Measurements from ENCODE around the gene CLECL1.
"Not testable (repeated sequence)": the region's sequence is repeated elsewhere in the genome, so short reads cannot be mapped to it uniquely, and the experiment has no call there.

The CLECL1 gene

DNA sequence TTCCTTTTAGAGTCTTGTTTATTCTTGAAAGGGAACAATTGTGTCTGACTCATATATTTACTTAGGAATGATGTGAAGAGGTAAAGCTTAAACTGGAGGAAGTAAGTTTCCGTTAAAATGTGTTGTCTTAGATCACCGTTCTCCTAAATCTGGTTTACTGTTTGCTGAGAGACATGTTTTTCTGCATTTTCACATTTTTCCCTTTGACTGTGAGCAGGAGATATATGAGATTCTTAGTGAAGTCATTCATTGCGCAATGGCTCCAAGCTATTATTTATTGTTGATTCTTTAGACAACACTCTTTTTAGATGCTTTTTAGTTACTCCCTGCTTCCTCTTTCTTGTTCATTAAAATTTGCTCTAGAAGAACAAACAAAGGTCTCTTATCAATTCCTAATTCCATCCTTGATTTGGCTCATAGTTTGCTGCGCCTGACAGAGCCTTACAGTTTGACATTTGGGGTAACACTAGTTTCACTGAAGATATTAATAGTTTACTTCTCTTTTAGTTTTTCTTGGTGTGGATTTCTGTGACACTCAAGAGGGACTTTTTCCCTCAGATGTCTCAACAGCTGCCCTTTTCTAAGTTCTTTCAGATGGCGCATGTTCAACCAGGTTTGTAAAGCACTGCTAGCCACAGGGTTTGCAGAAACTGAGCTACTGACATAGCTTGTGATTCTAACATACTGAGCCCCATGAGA, 11.4 kb downstream of the CLECL1 start:
- H3K4me3 ChIP-seq (ENCODE audit: low read length) = no peak overlapping the region
- TF ChIP-seq, protein P1, sequence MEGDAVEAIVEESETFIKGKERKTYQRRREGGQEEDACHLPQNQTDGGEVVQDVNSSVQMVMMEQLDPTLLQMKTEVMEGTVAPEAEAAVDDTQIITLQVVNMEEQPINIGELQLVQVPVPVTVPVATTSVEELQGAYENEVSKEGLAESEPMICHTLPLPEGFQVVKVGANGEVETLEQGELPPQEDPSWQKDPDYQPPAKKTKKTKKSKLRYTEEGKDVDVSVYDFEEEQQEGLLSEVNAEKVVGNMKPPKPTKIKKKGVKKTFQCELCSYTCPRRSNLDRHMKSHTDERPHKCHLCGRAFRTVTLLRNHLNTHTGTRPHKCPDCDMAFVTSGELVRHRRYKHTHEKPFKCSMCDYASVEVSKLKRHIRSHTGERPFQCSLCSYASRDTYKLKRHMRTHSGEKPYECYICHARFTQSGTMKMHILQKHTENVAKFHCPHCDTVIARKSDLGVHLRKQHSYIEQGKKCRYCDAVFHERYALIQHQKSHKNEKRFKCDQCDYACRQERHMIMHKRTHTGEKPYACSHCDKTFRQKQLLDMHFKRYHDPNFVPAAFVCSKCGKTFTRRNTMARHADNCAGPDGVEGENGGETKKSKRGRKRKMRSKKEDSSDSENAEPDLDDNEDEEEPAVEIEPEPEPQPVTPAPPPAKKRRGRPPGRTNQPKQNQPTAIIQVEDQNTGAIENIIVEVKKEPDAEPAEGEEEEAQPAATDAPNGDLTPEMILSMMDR (IDR thresholded peaks at IDR 0.05; ENCODE audit: insufficient read depth, low read depth, low read length, missing control alignments) = no peak
- DNase-seq (ENCODE audit: low read depth) = peak; percentile 82

DNA sequence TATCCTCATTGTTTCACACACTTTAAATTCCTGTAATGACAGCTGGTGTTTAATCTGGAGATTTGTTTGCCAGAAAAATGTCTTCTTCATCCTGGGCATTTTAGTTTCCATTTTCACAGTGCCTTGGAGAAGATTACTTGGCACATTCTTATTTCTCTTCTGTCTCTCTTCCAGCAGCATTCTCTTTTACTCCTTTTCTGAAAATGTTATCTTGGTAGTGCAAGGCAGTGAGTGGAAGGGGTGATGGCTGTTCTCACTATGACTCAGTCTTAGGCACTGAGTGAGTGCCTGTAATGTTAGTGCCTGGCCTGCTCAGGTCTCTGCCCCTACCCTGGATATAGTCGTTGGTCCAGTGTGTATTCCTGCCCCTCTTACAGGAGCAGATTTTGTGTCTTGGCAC, 13.1 kb downstream of the CLECL1 start:
- TF ChIP-seq, protein P1 (IDR thresholded peaks at IDR 0.05; ENCODE audit: insufficient read depth, low read depth, low read length, missing control alignments) = no peak
- DNase-seq (ENCODE audit: low read depth) = no peak
- no peak overlapping the region for H3K4me3 ChIP-seq (ENCODE audit: low read length)

DNA sequence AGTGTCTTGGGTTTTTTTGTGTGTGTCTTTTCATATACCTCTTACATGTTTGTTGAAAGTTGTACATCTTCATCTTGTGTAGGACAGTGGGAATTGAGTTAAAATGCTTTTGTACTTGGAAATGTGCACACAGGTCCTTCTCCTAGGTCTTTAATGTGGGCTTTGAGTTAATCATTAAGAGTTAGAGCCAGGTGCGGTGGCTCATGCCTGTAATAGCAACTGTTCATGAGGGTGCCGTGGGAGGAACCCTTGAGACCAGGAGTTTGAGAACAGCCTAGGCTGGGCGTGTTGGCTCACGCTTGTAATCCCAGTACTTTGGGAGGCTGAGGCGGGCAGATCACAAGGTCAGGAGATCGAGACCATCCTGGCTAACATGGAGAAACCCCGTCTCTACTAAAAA, 13.9 kb downstream of the CLECL1 start:
- DNase-seq (ENCODE audit: low read depth) = no peak
- H3K4me3 ChIP-seq (ENCODE audit: low read length) = no peak overlapping the region

DNA sequence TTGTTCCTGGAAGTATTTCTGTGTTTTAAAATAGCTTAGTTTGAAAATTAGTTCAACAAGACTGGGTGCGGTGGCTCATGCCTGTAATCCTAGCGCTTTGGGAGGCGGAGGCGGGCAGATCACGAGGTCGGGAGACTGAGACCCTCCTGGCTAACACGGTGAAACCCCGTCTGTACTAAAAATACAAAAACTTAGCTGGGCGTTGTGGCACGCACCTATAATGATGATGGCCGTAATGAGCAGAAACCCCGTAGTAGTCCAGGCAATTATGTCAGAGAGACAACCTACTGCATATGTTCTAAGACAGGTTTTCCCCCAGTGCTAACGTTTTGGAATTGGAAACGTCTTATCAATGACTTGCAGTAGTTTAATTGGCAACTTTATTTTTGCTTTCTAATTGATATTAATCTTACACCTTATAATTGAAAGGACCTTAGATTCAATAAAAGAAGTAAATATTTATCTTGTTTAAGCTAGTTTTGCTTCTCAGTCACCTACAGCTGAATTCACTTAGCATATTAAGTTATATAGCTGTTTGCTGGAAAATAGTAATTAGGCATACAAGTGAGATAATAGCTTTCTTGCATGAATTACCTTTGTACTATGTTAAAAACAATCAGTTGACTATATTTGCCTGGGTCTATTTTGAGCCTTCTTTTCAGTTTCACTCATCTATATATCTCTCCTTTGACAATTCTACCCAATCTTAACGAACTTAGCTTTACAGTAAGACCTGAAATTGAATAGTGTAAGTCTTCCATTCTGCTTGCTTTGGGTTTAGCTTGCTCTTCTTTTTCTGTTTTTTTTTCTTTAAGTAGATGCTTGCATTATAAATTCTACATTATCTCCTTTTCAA, 15.6 kb downstream of the CLECL1 start:
- TF ChIP-seq, protein P1 (IDR thresholded peaks at IDR 0.05; ENCODE audit: insufficient read depth, low read depth, low read length, missing control alignments) = no peak
- no peak for DNase-seq (ENCODE audit: low read depth)
- no peak overlapping the region for H3K4me3 ChIP-seq (ENCODE audit: low read length)

More for the DNA sequence above, 13.9 kb downstream of the CLECL1 start:
- TF ChIP-seq, protein P1 (IDR thresholded peaks at IDR 0.05; ENCODE audit: insufficient read depth, low read depth, low read length, missing control alignments) = no peak

DNA sequence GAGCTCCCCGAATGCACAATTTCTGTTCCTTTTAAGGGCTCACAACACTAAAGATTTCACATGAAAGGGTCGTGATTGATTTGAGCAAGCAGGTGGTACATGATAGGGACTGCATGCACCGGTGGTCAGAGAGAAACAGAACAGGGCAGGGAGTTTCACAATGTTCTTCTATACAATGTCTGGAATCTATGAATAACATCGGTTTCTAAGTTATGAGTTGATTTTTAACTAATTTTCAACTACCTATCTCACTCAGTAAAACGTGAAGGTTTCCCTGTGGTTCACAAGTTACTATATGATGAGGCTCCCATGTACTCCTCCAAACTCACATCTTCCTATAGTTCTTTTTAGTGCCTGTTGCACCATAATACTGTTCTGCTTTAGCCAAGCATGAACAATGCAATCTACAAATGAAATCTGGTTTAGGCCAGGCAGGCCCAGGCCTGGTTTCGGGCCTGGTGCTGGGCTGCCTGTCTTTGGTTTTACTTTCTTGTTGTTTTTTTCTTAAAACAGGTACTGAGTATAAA, 19.8 kb downstream of the CLECL1 start:
- DNase-seq (ENCODE audit: low read depth); H3K4me3 ChIP-seq (ENCODE audit: low read length): not testable (repeated sequence)

DNA sequence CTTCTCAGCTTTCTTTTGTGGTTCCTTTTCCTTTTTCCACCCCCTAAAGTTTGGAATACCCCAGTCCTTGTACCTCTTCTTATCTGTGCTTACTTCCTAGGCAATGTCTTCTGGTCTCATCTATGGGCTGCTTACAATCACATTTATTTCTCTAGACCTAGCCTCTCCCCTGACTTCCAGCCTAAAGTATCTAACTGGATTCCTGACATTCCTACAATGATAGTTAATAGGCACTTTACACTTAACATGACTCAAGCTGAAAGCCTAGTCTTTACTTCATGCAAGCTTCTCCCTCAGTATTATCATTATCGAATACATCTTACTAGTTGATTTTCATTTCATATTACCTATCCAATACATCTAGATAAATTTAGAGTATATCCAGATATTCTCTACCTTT, 21.2 kb downstream of the CLECL1 start:
- TF ChIP-seq, protein P1 (IDR thresholded peaks at IDR 0.05; ENCODE audit: insufficient read depth, low read depth, low read length, missing control alignments) = no peak
- peak; percentile 27 for DNase-seq (ENCODE audit: low read depth)
- H3K4me3 ChIP-seq (ENCODE audit: low read length) = no peak overlapping the region

DNA sequence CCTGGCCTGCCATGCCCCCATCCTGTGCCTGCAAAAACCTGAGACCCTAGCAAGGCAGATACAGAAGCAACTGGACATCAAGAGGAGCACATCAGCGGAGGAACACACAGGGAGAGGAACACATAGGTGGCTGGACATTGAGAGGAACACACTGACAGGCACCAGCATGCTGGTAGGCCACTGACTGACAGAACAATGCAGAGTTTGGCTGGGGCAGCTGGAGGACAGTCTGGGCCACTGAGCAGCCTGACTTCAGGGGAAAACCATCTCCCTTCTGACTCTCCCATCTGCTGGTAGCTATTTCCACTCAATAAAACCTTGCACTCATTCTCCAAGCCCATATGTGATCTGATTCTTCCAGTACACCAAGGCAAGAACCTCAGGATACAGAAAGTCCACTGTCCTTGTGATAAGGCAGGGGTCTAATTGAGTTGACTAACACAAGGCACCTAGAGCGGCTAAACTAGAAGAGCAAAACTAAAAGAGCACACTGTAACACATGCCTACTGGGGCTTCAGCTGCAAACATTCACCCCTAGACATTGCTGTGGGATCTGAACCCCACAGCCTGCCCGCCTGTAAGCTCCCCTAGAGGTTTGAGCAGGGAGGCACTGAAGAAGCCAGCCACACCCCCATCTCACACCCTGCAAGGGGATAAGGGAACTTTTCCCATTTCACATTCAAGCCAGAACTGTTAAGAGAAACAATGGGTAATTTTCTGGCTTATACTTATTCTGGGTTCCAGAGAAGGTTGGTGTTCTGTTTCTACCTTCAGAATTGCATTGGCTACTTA, 22.1 kb downstream of the CLECL1 start:
- TF ChIP-seq, protein P1 (IDR thresholded peaks at IDR 0.05; ENCODE audit: insufficient read depth, low read depth, low read length, missing control alignments) = no peak
- DNase-seq (ENCODE audit: low read depth) = no peak
- H3K4me3 ChIP-seq (ENCODE audit: low read length) = no peak overlapping the region
